ENCODE data around the gene SKA2.
A peak's percentile ranks its signal among the peaks of the same experiment; 100 is the strongest.
"Not testable (repeated sequence)": the region's sequence is repeated elsewhere in the genome, so short reads cannot be mapped to it uniquely, and the experiment has no call there.

Gene SKA2

DNA sequence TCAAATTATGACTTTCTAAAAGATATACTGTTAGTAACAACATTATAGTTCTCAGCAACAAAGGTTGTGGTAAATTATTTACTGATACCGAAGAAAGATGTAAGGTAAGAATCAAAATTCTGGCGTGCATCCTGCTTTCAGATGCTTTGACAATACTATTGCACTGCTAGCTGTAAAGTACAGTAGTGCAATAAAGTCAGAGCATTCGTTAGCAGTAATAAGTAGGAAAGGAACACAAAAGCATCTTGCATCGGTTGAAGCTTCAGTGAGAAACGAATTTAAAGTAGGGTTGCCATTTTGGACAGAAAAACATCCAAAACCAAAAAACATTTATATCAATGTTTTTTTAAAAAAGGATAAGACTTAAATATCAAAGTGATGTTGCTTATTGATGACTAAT is 4.0 kb downstream of the SKA2 start:
- no peak for DNase-seq

DNA sequence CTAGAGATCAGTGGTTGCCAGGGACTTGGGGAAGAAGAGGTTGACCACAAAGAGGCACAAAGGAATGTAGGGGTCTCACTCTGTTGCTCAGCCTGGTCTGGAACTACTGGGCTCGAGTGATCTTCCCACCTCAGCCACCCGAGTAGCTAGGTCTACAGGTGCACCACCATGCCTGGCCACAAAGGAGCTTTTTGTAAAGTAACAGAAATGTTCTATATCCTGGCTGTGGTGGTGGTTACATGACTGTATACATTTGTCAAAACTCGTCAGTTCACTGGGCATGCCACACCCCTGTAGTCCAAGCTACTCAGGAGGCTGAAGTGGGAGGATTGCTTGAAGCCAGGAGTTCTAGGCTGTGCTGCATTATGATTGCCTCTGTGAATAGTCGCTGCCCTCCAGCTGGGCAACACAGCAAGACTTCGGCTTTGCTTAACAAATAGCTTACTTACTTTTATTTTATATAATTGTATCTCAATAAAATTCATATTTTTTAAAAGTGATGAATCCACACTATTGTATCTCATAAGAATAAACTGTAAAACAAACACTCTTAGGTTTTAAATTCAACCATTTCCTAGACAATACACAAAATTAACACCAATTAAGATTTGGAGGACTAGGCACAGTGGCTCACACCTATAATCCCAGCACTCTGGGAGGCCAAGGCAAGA is 5.0 kb downstream of the SKA2 start:
- no peak for DNase-seq

DNA sequence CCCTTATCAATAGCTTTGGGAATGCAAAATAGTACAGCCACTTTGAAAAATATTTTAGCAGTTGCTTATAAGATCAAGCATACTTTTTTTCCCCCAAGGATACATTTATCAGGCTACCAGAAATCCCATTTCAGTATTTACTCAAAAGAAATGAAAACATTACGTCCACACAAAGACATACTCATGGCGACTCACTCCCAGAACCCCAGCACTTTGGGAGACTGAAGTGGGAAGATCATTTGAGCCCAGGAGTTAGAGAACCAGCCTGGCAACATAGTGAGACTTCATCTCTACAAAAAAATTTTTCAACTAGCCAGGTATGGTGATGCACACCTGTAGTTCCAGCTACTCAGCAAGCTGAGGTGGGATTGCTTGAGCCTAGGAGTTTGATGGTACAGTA is 5.9 kb downstream of the SKA2 start:
- no peak for DNase-seq

DNA sequence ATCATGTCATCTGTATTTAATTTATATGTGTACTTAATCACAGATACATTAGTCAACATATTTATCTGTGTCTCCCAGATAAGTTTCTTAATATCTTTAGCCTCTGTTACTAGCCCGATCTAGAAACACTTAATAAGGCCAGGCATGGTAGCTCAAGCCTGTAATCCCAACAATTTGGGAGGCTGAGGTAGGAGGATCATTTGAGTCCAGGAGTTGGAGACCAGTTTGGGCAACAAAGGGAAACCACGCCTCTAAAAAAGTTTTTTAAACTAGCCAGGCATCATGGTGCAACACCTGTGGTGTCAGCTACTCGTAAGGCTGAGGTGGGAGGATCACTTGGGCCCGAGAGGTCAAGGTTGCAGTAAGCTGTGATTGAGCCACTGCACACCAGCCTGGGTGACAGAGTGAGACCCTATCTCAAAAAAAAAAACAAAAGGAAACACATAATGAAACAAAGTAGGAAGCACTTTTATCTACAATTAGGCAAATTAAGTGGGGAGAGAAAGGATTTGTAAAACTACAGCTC is 9.4 kb downstream of the SKA2 start:
- no peak for DNase-seq

DNA sequence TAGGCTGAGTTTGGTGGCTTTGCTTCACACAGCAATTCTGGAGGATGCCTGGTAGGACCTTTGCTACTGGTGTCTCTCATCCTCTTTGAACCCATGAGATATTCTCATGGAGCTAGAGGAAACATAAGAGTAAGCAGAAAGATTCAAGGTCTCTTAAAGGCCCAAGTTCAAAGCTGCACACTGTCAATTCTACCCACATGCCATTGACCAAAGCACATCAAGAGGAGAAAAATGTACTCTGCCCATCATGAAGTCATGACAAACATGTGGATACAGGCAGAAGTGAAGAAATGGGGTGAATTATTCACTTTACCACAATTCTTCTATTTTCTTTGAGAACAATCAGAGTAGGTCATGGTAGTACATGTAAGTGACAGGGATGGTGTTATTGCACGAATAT is 13.1 kb downstream of the SKA2 start:
- no peak for DNase-seq

DNA sequence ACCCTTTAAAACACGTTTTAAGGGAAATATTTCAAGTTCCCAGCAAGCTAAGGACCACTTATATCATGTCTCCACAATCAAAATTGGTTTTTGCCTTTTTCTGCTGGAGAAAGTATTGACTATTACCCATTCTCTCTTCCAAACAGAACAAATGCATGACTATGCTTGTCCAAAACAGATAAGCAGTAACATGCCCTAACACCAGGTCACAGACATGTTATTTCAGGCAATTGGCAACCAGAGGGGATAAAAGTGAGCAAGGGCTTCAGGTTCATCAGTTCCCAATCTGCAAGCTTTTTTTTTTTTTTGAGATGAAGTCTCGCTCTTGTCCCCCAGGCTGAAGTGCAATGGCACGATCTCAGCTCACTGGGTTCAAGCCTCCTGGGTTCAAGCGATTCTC is 15.0 kb downstream of the SKA2 start:
- DNase-seq, result no peak

GRCh38 chr17:59138339-59138738 is 16.6 kb downstream of the SKA2 start:
- not testable (repeated sequence) for DNase-seq

DNA sequence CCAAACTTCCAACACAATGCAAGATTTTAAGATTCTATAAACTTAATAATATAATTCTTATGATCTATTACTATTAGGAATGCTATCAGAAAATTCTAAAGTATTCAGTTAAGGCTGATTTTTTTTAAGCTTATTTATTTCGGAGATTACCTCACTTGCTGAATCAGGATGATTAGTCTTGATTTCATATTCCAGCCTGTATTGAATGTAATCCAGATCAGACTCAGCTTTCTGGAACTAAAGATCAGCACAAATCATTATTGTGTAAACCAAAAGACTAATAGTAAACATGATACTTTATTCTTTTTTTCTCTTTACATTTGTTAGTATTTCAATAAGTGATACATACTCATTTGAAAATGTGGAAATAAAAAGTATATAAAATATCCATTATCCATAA is 23.9 kb downstream of the SKA2 start:
- DNase-seq, result no peak

DNA sequence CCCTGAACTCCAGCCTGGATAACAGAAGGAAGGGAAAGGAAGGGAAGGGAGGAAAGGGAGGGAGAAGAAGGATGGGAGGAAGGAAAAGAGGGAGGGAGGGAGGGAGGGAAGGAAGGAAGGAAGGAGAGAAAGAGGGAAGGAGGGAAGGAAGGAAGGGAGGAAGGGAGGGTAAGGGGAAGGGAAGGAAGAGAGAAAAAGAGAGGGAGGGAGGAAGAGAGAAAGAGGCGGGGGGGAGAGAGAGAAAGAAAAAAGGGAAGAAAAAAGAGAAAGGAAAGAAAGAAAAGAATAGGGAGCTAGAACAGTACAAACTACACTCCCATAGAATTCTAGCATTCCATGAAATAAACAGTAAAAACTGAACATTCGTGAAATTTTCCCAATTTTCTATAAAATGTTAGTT is 25.2 kb downstream of the SKA2 start:
- no peak for DNase-seq

GRCh38 chr17:59126809-59127417 is 28.1 kb downstream of the SKA2 start:
- no peak for DNase-seq

GRCh38 chr17:59124665-59125064 is 30.3 kb downstream of the SKA2 start:
- no peak for DNase-seq

DNA sequence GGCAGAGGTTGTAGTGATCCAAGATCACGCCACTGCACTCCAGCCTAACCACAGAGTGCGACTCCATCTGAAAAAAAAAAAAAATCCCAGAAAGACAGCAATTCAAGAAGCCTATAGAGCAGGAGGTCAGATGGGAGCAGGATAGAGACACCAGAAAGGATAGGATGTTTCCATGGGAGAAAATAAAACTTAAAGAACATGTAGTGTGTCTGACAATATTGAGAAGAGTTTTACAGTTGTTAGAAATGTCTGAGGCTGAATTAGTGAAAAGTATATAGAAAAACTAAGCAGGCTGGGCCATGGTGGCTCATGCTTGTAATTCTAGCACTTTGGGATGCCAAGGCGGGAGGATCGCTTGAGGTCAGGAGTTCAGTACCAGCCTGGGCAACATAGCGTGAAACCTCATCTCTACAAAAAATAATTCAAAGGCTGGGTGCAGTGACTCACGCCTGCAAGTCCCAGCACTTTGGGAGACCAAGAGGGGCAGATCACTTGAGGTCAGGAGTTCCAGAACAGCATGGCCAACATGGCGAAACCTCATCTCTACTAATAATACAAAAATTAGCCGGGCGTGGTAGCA is 33.0 kb downstream of the SKA2 start:
- no peak for DNase-seq

DNA sequence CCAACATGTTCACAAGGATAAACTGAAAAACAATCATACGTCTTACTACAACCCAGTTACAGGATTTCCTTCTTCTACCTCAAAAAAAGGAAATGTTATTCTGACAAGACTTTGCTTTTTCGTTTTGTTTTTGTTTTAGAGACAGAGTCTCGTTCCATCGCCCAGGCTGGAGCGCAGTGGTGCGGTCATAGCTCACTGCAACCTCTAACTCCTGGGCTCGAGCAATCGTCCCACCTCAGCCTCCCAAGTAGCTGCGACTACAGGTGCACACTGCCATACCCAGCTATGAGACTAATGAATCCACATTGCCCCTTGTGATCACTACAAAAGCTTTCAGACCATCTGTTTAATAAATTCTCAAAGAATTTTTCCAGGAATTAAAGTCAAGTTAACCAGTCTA is 39.5 kb downstream of the SKA2 start:
- DNase-seq, result no peak

DNA sequence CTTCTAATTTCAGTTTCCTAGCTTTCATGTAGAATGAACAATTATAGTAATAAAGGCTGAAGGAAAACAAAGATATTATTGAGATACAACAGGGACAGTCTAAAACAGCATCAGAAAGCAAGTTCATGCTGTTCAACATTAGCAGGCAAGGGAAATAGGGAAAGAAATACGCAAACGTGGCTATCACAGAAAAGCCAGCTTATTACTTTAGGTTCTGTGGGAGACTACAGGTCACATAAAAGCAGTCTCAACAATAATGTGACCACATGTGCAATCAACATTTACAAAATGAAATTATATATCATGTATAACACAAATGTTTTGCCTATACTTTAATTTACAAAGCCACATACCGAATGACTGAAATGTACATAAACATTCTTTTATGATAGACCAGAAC is 43.4 kb downstream of the SKA2 start:
- DNase-seq, result no peak

DNA sequence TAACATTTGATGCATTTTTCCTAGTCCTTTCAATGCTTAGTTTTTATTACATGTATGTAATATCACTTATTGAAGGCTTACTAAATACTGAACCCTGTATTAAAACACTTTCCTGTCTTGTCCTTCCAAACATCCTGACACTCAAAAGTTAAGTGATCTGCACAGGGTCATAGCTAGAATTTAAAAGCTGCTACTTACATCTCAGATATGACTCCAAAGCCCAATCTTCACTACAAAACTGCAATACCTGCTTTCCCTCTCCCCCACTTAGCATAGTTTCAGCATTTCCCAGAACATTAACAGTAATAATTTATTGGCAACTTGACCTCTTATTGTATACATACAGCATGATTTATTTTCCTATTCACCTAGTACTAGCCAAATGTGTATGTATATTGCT is 44.0 kb downstream of the SKA2 start:
- no peak for DNase-seq

- no peak for DNase-seq
Measured at GRCh38 chr17:59108400-59109102, 46.4 kb downstream of the SKA2 start.

GRCh38 chr17:59107306-59107670 is 47.7 kb downstream of the SKA2 start:
- DNase-seq, result no peak

DNA sequence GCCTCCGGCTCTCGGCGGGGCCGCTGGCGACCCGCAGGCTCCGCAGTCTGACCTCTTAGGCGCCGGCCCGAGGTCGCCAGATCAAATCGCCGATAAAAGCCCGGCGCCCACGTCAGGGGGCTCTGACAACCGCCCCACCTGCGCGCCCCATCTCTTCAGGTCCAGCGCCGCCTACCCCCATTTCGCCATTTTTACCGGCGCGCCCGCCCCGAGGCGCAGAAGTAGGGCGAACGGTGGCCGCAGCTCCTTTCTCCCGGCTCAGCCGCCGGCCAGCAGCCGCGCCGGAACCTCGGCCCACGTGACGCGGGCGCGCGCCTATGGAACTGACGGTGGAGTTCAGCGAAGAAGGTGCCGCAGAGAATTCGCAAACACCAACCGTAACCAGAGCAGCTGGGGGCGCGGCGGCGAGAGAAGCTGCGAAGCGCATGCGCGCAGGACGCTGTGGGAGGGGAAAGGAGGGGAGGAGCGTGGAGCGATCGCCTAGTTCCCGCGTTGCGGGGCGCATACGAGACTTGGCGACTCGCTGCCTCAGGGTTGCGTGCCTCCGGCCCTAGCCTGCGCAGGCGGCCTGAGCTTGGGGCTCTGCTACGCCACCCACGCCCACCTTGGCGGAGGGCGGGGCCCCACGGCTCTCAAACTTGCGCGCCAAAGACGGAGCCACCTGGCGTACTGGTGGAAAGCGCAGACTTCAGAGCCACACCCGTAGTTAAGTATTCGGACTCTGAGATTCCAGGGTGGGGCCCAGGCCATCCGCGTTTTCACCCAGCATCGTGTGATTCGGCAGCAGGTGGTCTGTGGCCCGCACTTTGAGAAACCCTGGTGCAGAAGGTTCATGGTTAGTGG is 48.3 kb downstream of the SKA2 start, which contains the start of gene TRIM37:
Gene TRIM37 (minus strand): TSS at position 418 of the 843 bp plus-strand sequence. CDS start 419 bp downstream, outside the sequence.
- peak; percentile 99 for DNase-seq

GRCh38 chr17:59105852-59106462 is 49.0 kb downstream of the SKA2 start:
- DNase-seq, result peak; percentile 79

DNA sequence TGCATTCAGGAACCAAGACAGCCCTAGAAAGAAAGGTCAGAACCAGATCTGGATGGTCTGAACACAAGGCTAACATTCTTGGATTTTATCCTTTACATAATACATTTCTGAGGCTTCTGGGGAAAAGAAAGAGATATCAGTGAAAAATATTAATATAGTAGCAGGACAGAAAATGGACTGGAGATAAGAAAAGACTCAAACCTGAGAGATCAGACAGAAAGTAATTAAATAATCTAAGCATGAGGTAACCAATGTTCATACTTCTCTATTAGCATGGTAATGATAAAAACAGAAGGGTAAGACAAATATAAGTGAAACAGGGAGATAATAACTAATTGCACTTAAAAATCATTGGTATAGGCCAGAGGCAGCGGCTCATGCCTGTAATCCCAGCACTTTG is 53.8 kb downstream of the SKA2 start:
- no peak for DNase-seq

- no peak for DNase-seq
Measured at GRCh38 chr17:59097876-59098275, 57.1 kb downstream of the SKA2 start.

GRCh38 chr17:59094861-59095530 is 60.0 kb downstream of the SKA2 start:
- no peak for DNase-seq
